ENCODE measurements around the gene CREB3L1. TPM values are rescaled to one million over a fixed set of nuclear protein-coding genes. Genes with fewer than 3 reads are reported as not detected.
A peak's percentile ranks its signal among the peaks of the same experiment; 100 is the strongest.

CREB3L1 gene
- total and polyA plus RNA-seq, 2 of the 13 experiments (the other 11 are each of a cell fraction or from before 2014, with no cell fraction given), result not detected

GRCh38 chr11:46273511-46274205 lies 3.8 kb upstream of the CREB3L1 start (continued):
- TF ChIP-seq RERE (CRISPR knock-in tag; IDR thresholded peaks at IDR 0.05; ENCODE audit: low read depth), result peak; percentile 99
- TF ChIP-seq HDAC1 (CRISPR knock-in tag; IDR thresholded peaks at IDR 0.05), result peak; percentile 46; the same call in 1 of the 2 replicates
- TF ChIP-seq ZBED4 (CRISPR knock-in tag; IDR thresholded peaks at IDR 0.05; ENCODE audit: borderline replicate concordance), result peak; percentile 62; the same call in 1 of the 2 replicates
- no peak for TF ChIP-seq GLI4 (CRISPR knock-in tag; IDR thresholded peaks at IDR 0.05; ENCODE audit: borderline replicate concordance)
- no peak for TF ChIP-seq TRAFD1 (CRISPR knock-in tag; IDR thresholded peaks at IDR 0.05; ENCODE audit: borderline replicate concordance)
- 0 out of 2 replicates have a peak, but pooled peaks have one; percentile 21 for TF ChIP-seq ZMYM4 (CRISPR knock-in tag; IDR thresholded peaks at IDR 0.05)
- no peak for TF ChIP-seq ZNF768 (CRISPR knock-in tag; IDR thresholded peaks at IDR 0.05)
- TF ChIP-seq ZBTB25 (CRISPR knock-in tag; IDR thresholded peaks at IDR 0.05), result peak; percentile 65; the same call in 1 of the 2 replicates
- TF ChIP-seq ATF1 (CRISPR knock-in tag; IDR thresholded peaks at IDR 0.05), result no peak
- peak; percentile 74; the same call in 1 of the 2 replicates for TF ChIP-seq ZNF792 (CRISPR knock-in tag; IDR thresholded peaks at IDR 0.05)
- TF ChIP-seq MBD4 (IDR thresholded peaks at IDR 0.05; ENCODE audit: borderline replicate concordance, low read length), result no peak; the same call in 1 of the 2 replicates
- no peak for TF ChIP-seq SRY (CRISPR knock-in tag; IDR thresholded peaks at IDR 0.05)
- TF ChIP-seq SMARCE1 (IDR thresholded peaks at IDR 0.05; ENCODE audit: borderline replicate concordance), result no peak
- TF ChIP-seq ATAD3A (CRISPR knock-in tag; IDR thresholded peaks at IDR 0.05), result no peak
- peak; percentile 89 for TF ChIP-seq TCF7 (IDR thresholded peaks at IDR 0.05; ENCODE audit: low read depth)
- TF ChIP-seq FOXP1 (IDR thresholded peaks at IDR 0.05), result no peak
- peak; percentile 90 for TF ChIP-seq FOXP1 (CRISPR knock-in tag; IDR thresholded peaks at IDR 0.05)
- TF ChIP-seq NFYB (CRISPR knock-in tag; IDR thresholded peaks at IDR 0.05), result no peak
